D721Med (cell line): Measurements from ENCODE around the gene MYO9A.

Experiments used
- DNase-seq: peaks from one replicate; pipeline ENCODE4 v3.0.0; 2011; ENCODE audit warnings: low spot score; ENCODE audit not compliant: insufficient read length
- FAIRE-seq: peaks from 2 replicates; lab custom pipeline; 2011; peaks lifted over from hg19 to GRCh38; lab: Jason Lieb, UNC
- CTCF ChIP-seq: IDR thresholded peaks from 2 replicates; pipeline ENCODE4 v1.5.1; 2012; ENCODE audit warnings: mild to moderate bottlenecking, control low read depth; ENCODE audit not compliant: insufficient read depth; ENCODE audit errors: missing control alignments

The MYO9A gene

GRCh38 chr15:71788646-71789579 lies 329.0 kb downstream of the MYO9A start:
- no peak for DNase-seq
- FAIRE-seq, result no peak
- TF ChIP-seq CTCF, result no peak

DNA sequence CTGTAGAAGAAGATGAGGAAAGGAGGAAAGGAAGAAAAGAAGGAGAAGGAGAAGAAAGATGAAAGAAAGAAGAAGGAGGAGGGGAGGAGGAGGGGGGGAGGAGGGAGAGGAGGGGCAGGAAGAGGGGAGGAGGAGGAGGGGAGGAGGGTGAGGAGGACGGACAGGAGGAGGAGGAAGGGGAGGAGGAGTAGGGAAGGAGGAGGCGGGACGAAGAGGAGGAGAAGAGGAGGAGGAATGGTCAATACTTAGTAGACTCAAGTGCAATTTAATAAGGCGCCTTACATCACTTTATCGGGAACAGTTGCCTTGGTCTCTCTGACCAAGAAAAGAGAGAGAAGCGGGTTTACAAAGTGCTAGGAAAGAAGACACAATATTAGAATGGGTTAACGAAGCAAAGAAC lies 331.3 kb downstream of the MYO9A start:
- no peak for FAIRE-seq
- TF ChIP-seq CTCF, result no peak
- DNase-seq, result no peak

- DNase-seq, result no peak
Measured at GRCh38 chr15:71785996-71786395, 332.0 kb downstream of the MYO9A start.

DNA sequence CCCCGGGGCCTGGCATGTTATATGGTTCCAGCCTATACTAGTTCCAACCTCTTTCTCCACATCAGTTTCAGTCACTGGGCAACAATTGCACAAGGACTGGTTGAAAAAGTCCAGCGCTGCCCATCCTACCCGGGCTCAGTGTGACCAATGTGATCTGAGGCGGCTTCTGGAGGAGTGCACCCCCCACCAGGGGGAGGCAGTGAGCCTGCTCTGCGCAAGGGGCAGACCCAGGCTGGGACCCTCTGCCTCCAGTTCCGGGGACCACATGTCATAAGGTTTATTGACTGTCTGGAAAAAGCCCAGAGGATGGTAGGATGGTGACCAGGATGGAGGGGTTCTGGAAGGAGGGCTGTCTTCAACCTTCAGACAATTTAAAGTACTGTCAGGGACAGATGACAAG lies 333.2 kb downstream of the MYO9A start:
- TF ChIP-seq CTCF, result peak; percentile 45
- no peak for FAIRE-seq
- DNase-seq, result no peak

More at GRCh38 chr15:71785996-71786395, 332.0 kb downstream of the MYO9A start:
- no peak for TF ChIP-seq CTCF
- no peak for FAIRE-seq

- DNase-seq (no peak), FAIRE-seq (no peak)
- TF ChIP-seq CTCF, result no peak
Measured at GRCh38 chr15:71782422-71783165, 335.4 kb downstream of the MYO9A start.

- FAIRE-seq (no peak), DNase-seq (no peak)
- TF ChIP-seq CTCF, result no peak
Measured at GRCh38 chr15:71781965-71782265, 336.0 kb downstream of the MYO9A start.
